C4-2B (cell line): ENCODE data around the gene ST7L.

Experiments
- H3K27ac ChIP-seq: fragments of 450-650 bp; 2 replicates; pipeline ENCODE4 v1.5.1; 2017
- CTCF ChIP-seq: fragments of 450-650 bp; conservative IDR thresholded peaks from 2 replicates; pipeline ENCODE4 v1.5.1; 2017; ENCODE audit warnings: mild to moderate bottlenecking
- ZFX ChIP-seq: fragments of 450-650 bp; IDR thresholded peaks from 2 replicates; pipeline ENCODE4 v1.6.1; 2017

Gene ST7L

GRCh38 chr1:112505400-112505785, 113.5 kb downstream of the ST7L start:
- TF ChIP-seq CTCF (no peak), ZFX (no peak)
- no peak overlapping the region for H3K27ac ChIP-seq

- TF ChIP-seq CTCF (no peak), ZFX (no peak)
- H3K27ac ChIP-seq, result no peak overlapping the region
Measured at GRCh38 chr1:112504661-112505399, 114.1 kb downstream of the ST7L start.

GRCh38 chr1:112504001-112504660, 114.8 kb downstream of the ST7L start:
- TF ChIP-seq ZFX, result no peak
- no peak for TF ChIP-seq CTCF
- no peak overlapping the region for H3K27ac ChIP-seq

DNA sequence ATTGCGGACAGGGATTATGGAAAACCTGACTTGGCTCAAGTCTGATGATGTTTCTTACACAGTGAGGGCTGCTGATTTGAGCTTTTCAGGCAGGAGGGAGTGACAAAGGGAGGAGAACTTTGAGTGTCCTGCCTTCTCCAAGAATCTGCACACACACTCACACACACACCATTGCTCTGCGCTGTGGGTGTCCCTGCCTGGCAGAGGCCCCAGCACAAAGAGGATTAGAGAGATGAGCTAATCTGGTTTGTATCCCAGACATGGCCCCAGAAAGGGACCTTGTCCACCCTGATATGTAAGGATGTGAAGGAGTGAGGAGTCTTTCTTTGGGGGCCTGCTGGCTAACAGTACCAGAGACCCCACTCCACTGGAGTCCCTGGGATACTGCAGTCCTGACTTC, 116.1 kb downstream of the ST7L start:
- TF ChIP-seq ZFX, result no peak
- TF ChIP-seq CTCF, result no peak

DNA sequence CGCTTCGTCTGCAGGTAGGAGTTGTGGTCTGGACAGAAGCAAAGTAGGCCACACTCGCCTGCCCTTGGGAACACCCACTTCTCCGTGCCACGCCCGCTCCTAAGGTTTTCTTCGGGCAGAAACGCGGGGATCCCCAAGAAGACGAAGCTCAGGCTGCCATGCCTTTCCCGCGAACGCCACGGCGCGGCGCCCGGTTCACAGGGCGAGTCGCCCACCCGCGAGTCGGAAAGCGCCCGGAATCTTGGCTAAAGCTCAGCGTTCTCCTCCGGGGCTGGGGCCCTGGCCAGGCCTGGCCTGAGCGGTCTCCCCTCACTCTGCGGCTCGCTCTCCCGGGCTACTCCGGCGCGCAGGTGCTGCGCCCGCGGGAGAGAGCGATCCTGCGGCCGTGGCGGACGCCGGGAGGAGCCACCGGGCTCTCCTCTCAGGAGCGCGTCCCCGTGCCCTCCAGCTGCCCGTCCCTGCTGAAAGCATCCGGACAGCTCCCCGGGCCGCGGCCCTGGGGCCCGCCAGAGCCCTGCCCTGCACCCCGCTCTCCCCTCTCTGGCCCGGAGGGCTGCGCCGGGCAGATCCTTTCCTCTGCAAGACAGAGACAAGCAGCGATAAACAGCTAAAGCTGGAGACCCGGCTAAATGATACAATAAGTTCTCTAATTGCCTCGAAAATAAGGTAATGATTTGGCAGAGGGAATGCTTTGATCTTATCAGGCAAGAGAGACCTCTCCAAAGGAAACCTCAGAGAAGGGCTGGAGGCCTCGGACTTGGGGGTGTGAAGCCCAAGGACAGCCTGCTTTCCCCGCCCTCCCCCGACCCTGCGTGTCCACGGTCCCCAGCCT, 116.9 kb downstream of the ST7L start:
- no peak for TF ChIP-seq ZFX
- TF ChIP-seq CTCF, result peak; percentile 93
- peak overlapping the region; percentile 39 for H3K27ac ChIP-seq

More for the DNA sequence above, 116.1 kb downstream of the ST7L start:
- no peak overlapping the region for H3K27ac ChIP-seq

GRCh38 chr1:112496290-112496689, 122.7 kb downstream of the ST7L start:
- H3K27ac ChIP-seq, result no peak overlapping the region
- TF ChIP-seq ZFX, result no peak
- TF ChIP-seq CTCF, result no peak

DNA sequence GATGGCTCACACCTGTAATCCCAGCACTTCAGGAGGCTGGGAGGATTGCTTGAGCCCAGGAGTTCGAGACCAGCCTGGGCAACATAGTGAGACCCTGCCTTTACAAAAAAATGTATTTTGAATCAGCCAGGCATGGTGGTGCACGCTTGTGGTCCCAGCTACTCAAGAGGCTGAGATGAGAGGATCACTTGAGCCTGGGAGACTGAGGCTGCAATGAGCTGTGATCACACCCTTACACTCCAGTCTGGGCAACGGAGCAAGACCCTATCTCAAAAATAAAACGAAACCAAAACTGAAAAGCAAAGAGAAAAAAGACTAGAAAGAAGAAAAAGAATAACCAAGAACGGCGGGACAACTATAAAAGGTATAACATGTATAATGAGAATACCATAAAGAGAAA, 125.6 kb downstream of the ST7L start:
- TF ChIP-seq ZFX, result no peak
- no peak for TF ChIP-seq CTCF
- no peak overlapping the region for H3K27ac ChIP-seq
